GM12878 (cell line): ENCODE measurements around the gene PRCC. TPM values are rescaled to one million over a fixed set of nuclear protein-coding genes. Genes with fewer than 3 reads are reported as not detected.

Experiments
- BCL3 ChIP-seq: IDR thresholded peaks from 2 replicates; pipeline ENCODE4 v1.6.1; 2011; ENCODE audit warnings: borderline replicate concordance, low read depth, mild to moderate bottlenecking, moderate library complexity, low read length; ENCODE audit not compliant: insufficient read depth, poor library complexity, severe bottlenecking
- ETV6 ChIP-seq, 2 experiments: fragments of 450-650 bp in 1 of 2; IDR thresholded peaks in 1 of 2; conservative IDR thresholded peaks in 1 of 2; 2 replicates each; pipeline ENCODE4 v1.6.1; 2014; ENCODE audit warnings: antibody characterized with exemption in 1 of 2, borderline replicate concordance in 1 of 2, low read depth in 1 of 2, mild to moderate bottlenecking in 1 of 2, moderate library complexity in 1 of 2
- HSF1 ChIP-seq: fragments of 150-350 bp; IDR thresholded peaks from 2 replicates; pipeline ENCODE4 v1.6.1; 2014; ENCODE audit warnings: mild to moderate bottlenecking, low read depth, low read length
- IRF3 ChIP-seq: fragments of 450-650 bp; IDR thresholded peaks from 2 replicates; pipeline ENCODE4 v1.6.1; 2014; ENCODE audit warnings: mild to moderate bottlenecking
- polyA plus RNA-seq, 11 experiments: library from polyadenylated mRNA; depleted of rRNA in 4 of 11; unstranded in 6 of 11; stranded (reverse) in 5 of 11; fragments of >200 nt; fragmentation: Nextera tagmentation in 4 of 11; fragmentation: Illumina TruSeq in 1 of 11; extraction: Ambion mirVana in 4 of 11; extraction: Trizol in 1 of 11; gene quantifications; 1 replicate in 1 of 11; 2 replicates in 10 of 11; pipeline versions ENCODE4 v1.2.1 to v1.2.3, GENCODE V29; 2011 to 2016; ENCODE audit warnings: inconsistent platforms in 2 of 11, missing spikeins in 2 of 11, low read depth in 1 of 11
- total RNA-seq, 4 experiments: library from RNA; depleted of rRNA in 3 of 4; stranded (reverse); fragments of >200 nt in 3 of 4; fragmentation: Illumina TruSeq in 1 of 4; extraction: Trizol in 1 of 4; gene quantifications; 2 replicates each; pipeline versions ENCODE4 v1.2.1 to v1.2.3, GENCODE V29; 2013 to 2021
- TF ChIP-seq, protein P1 (sequence below): fragments of 450-650 bp; formaldehyde crosslinking; IDR thresholded peaks from 2 replicates; pipeline ENCODE4 v1.4.0; 2020; ENCODE audit warnings: mild to moderate bottlenecking, moderate library complexity

PRCC gene
- total and polyA plus RNA-seq, 10 of the 15 experiments (the other 5 are each of a cell fraction or from before 2014, with no cell fraction given): 23.8 to 132 (median 63.1) TPM

GRCh38 chr1:156847591-156848460 is 80.5 kb downstream of the PRCC start (continued):
- TF ChIP-seq HSF1 (no peak), ETV6 (conservative IDR thresholded peaks at IDR 0.05 in 1 of 2, IDR thresholded peaks at IDR 0.05 in 1 of 2; ENCODE audit: borderline replicate concordance in 1 of 2, low read depth in 1 of 2) (no peak), IRF3 (no peak), BCL3 (no peak)
- TF ChIP-seq, protein P1, sequence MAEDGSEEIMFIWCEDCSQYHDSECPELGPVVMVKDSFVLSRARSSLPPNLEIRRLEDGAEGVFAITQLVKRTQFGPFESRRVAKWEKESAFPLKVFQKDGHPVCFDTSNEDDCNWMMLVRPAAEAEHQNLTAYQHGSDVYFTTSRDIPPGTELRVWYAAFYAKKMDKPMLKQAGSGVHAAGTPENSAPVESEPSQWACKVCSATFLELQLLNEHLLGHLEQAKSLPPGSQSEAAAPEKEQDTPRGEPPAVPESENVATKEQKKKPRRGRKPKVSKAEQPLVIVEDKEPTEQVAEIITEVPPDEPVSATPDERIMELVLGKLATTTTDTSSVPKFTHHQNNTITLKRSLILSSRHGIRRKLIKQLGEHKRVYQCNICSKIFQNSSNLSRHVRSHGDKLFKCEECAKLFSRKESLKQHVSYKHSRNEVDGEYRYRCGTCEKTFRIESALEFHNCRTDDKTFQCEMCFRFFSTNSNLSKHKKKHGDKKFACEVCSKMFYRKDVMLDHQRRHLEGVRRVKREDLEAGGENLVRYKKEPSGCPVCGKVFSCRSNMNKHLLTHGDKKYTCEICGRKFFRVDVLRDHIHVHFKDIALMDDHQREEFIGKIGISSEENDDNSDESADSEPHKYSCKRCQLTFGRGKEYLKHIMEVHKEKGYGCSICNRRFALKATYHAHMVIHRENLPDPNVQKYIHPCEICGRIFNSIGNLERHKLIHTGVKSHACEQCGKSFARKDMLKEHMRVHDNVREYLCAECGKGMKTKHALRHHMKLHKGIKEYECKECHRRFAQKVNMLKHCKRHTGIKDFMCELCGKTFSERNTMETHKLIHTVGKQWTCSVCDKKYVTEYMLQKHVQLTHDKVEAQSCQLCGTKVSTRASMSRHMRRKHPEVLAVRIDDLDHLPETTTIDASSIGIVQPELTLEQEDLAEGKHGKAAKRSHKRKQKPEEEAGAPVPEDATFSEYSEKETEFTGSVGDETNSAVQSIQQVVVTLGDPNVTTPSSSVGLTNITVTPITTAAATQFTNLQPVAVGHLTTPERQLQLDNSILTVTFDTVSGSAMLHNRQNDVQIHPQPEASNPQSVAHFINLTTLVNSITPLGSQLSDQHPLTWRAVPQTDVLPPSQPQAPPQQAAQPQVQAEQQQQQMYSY: no peak
